HG03025 (cell line): Measurements from ENCODE around the gene PLEKHG2.
"Not testable (repeated sequence)": the region's sequence is repeated elsewhere in the genome, so short reads cannot be mapped to it uniquely, and the experiment has no call there.

Experiments
- ATAC-seq: cut with Tn5 transposase; IDR thresholded peaks from one replicate; pipeline ENCODE4 v1.9.1; 2021; ENCODE audit warnings: mild to moderate bottlenecking, moderate library complexity; ENCODE audit not compliant: unreplicated experiment, low FRiP score

PLEKHG2 gene, protein sequence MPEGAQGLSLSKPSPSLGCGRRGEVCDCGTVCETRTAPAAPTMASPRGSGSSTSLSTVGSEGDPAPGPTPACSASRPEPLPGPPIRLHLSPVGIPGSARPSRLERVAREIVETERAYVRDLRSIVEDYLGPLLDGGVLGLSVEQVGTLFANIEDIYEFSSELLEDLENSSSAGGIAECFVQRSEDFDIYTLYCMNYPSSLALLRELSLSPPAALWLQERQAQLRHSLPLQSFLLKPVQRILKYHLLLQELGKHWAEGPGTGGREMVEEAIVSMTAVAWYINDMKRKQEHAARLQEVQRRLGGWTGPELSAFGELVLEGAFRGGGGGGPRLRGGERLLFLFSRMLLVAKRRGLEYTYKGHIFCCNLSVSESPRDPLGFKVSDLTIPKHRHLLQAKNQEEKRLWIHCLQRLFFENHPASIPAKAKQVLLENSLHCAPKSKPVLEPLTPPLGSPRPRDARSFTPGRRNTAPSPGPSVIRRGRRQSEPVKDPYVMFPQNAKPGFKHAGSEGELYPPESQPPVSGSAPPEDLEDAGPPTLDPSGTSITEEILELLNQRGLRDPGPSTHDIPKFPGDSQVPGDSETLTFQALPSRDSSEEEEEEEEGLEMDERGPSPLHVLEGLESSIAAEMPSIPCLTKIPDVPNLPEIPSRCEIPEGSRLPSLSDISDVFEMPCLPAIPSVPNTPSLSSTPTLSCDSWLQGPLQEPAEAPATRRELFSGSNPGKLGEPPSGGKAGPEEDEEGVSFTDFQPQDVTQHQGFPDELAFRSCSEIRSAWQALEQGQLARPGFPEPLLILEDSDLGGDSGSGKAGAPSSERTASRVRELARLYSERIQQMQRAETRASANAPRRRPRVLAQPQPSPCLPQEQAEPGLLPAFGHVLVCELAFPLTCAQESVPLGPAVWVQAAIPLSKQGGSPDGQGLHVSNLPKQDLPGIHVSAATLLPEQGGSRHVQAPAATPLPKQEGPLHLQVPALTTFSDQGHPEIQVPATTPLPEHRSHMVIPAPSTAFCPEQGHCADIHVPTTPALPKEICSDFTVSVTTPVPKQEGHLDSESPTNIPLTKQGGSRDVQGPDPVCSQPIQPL (N-terminal part only)

GRCh38 chr19:39412100-39412866, at the start of gene PLEKHG2:
Gene PLEKHG2, plus strand, starts transcription at chr19:39412669. Its CDS starts 1,418 bp downstream, at chr19:39414087.
- peak; percentile 58 for ATAC-seq

- no peak for ATAC-seq
Measured at GRCh38 chr19:39362682-39363657, 49.5 kb upstream of the PLEKHG2 start.

DNA sequence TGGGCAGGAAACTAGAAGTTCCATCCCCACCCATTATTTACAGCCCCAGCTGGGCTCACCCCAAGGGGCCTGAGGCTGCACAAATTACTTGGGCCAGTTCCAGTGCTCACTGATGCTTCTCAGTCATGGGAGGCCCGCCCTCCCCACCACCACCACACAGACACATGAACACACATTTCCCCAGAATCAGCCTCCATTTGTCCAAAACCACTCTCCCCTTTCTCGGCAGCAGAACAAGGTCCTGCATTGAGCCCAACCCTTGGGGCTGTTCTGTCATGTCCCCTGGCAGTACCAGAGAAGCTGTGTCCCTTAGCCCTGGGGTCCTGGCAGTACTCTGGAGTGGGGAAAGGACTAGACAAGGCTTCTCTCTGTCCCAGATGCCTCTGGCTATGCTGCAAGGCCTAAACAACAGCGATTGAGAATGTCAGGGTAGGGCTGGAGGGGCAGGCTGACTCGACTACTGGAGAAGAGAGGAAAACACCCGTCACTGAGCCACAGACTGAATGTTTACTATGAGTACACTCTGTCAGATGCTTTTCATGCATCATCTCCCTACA, 48.5 kb upstream of the PLEKHG2 start:
- ATAC-seq = no peak

- ATAC-seq = no peak
Measured at GRCh38 chr19:39365531-39365930, 46.9 kb upstream of the PLEKHG2 start.

DNA sequence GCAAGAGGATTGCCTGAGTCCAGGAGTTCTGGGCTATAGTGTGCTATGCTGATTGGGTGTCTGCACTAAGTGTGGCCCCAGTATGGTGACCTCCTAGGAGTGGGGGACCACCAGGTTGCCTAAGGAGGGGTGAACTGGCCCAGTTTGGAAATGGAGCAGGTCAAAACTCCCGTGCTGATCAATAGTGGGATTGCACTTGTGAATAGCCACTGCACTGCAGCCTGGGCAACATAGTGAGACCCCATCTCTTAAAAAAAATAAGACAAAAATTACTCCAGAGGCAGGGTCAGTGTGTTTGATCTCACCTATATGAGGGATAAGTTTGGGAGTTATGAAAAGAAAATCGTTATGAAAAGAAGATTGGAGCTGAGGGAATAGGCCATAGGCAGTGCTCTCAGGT, 43.3 kb upstream of the PLEKHG2 start:
- ATAC-seq = no peak

GRCh38 chr19:39370735-39371134, 41.7 kb upstream of the PLEKHG2 start:
- ATAC-seq = no peak

- no peak for ATAC-seq
Measured at GRCh38 chr19:39372047-39372802, 40.2 kb upstream of the PLEKHG2 start.

DNA sequence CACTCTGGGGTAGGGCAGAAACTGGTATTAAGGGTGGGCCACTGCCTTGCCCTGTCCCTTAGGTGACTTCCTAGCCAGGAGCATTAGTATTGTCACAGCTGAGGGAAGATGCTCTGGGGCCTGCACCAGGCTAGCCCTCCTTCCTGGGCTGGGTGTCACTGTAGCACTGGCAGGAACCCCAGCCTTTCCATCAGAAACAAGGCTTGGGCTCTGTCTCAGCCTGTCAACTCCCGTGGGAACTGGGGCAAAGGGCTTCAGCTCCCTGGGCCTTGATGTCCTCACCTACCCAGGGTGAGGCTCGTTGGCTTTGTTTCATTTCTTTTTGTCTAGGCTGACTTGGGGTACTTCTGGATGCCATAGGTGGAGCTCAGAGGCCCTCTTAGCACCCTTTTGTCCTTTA, 39.5 kb upstream of the PLEKHG2 start:
- no peak for ATAC-seq

DNA sequence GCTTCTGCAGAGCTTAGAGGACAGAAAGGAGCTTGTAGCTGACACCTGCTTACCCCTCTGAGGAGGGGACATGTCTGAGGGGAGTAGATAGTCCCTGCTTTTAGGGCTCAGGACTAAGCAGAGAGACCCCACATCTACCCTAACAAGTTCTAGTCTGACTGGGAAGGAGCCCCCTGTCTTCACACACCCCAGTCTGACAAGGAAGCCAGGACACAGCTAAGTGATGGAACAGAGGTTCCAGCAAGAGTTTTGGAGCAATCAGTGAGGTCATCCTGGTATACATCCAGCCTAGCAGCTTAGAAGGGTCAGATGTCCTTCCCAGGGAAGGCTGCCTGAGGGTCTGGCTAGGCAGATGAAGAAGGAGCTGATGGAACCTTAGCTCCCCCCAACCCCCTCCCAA, 36.5 kb upstream of the PLEKHG2 start:
- ATAC-seq = no peak

GRCh38 chr19:39377373-39378362, 34.8 kb upstream of the PLEKHG2 start:
- ATAC-seq = no peak

DNA sequence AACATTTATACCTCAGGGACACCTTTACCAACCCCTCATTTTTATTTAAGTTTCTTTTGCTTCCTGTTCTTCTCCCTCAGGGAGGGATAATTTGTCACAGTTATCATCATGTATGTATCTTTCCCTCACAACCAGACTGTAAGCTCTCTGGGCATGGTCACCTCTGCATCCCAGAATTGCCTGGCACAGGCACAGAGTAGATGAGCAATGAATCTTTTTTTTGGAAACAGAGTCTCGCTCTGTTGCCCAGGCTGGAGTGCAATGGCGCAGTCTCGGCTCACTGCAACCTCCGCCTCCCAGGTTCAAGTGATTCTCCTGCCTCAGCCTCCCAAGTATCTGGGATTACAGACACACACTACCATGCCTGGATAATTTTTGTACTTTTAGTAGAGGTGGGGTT, 33.1 kb upstream of the PLEKHG2 start:
- ATAC-seq = not testable (repeated sequence)

DNA sequence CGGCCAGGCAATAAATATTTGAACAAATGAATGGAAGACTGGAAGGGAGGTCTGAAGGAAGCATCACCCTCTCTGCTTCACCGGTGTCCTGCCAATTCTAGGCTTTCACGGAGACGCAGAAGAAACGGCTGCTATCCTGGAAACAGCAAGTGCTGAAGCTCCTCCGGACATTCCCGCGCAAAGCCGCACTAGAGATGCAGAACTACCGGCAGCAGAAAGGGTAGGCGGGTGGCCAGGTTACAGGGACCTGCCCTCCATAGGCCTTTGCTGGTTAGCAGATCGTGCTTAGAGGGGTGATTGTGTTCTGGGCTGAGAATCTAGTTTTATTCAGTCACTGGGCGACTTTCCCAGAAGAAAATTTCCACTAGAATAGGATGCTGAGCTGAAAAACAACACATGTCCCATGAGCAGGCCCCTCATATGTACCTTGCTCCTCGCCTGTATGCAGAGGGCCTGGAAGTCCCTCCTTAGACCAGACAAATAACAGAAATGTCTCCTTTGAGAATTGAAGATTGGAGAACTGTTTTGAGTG, 32.5 kb upstream of the PLEKHG2 start:
- ATAC-seq = no peak

- ATAC-seq = no peak
Measured at GRCh38 chr19:39380521-39381502, 31.7 kb upstream of the PLEKHG2 start.

GRCh38 chr19:39381910-39382611, 30.4 kb upstream of the PLEKHG2 start:
- no peak for ATAC-seq
